CD8-positive, alpha-beta memory T cell (primary cell): ENCODE data around the gene PLEKHM3. TPM values are rescaled to one million over a fixed set of nuclear protein-coding genes. Genes with fewer than 3 reads are reported as not detected.

Source experiments
- CTCF ChIA-PET: fragments of 350-600 bp; sonication (Branson Sonifier 250); formaldehyde crosslinking; loops from one replicate; lab custom pipeline; 2021; ENCODE audit warnings: antibody characterized with exemption; lab: Charles Lee
- POLR2A ChIA-PET: fragments of 350-600 bp; sonication (Branson Sonifier 250); formaldehyde crosslinking; loops from one replicate; lab custom pipeline; 2021; ENCODE audit warnings: antibody characterized with exemption; lab: Charles Lee
- DNase-seq, 5 donors: peaks; one replicate each; pipeline versions ENCODE4 v3.0.0 to v3.0.0-alpha.2; 2020 to 2022; ENCODE audit warnings: mixed read lengths in 1 of 5
- H3K27ac ChIP-seq: one replicate; pipeline ENCODE4 v1.7.0; 2013; ENCODE audit warnings: low read depth, mild to moderate bottlenecking, low read length, moderate library complexity
- H3K27me3 ChIP-seq: 2 replicates; pipeline ENCODE4 v1.7.0; 2013; ENCODE audit warnings: low read length, mild to moderate bottlenecking; ENCODE audit not compliant: insufficient read depth, poor library complexity, severe bottlenecking
- H3K36me3 ChIP-seq: 2 replicates; pipeline ENCODE4 v1.7.0; 2013; ENCODE audit warnings: mild to moderate bottlenecking, low read length, moderate library complexity; ENCODE audit not compliant: insufficient read depth
- H3K4me1 ChIP-seq: 2 replicates; pipeline ENCODE4 v1.7.0; 2013; ENCODE audit warnings: mild to moderate bottlenecking, low read length, moderate library complexity; ENCODE audit not compliant: insufficient read depth
- H3K4me3 ChIP-seq: 2 replicates; pipeline ENCODE4 v1.7.0; 2013; ENCODE audit warnings: mild to moderate bottlenecking, low read length
- H3K9me3 ChIP-seq: 2 replicates; pipeline ENCODE4 v1.7.0; 2013; ENCODE audit warnings: mild to moderate bottlenecking, low read length
- H3K27ac Mint-ChIP-seq, 8 donors: one replicate each; pipeline ENCODE4 v1.8.0; 2020 to 2021; ENCODE audit warnings: mixed read lengths in 8 of 8, mild to moderate bottlenecking in 6 of 8, inconsistent platforms in 3 of 8, moderate library complexity in 3 of 8
- H3K27me3 Mint-ChIP-seq, 2 donors: one replicate each; pipeline ENCODE4 v1.8.0; 2020 to 2021; ENCODE audit warnings: mixed read lengths in 2 of 2, mild to moderate bottlenecking in 1 of 2, moderate library complexity in 1 of 2
- H3K36me3 Mint-ChIP-seq, 3 donors: one replicate each; pipeline ENCODE4 v1.8.0; 2020 to 2021; ENCODE audit warnings: mixed read lengths in 3 of 3, inconsistent platforms in 1 of 3, mild to moderate bottlenecking in 1 of 3
- H3K4me1 Mint-ChIP-seq, 3 donors: one replicate each; pipeline ENCODE4 v1.8.0; 2020 to 2021; ENCODE audit warnings: mixed read lengths in 3 of 3, inconsistent platforms in 1 of 3, mild to moderate bottlenecking in 1 of 3
- H3K4me3 Mint-ChIP-seq, 7 donors: one replicate each; pipeline ENCODE4 v1.8.0; 2020 to 2021; ENCODE audit warnings: mixed read lengths in 7 of 7, mild to moderate bottlenecking in 6 of 7, moderate library complexity in 4 of 7, inconsistent platforms in 2 of 7
- H3K9me3 Mint-ChIP-seq, 5 donors: one replicate each; pipeline ENCODE4 v1.8.0; 2020 to 2022; ENCODE audit warnings: mixed read lengths in 5 of 5, mild to moderate bottlenecking in 3 of 5, moderate library complexity in 2 of 5, inconsistent platforms in 1 of 5
- polyA plus RNA-seq: library from polyadenylated mRNA; unstranded; fragments of 300-500 nt; fragmentation: Illumina TruSeq; gene quantifications from one replicate; pipeline ENCODE4 v1.2.3, GENCODE V29; 2021
- total RNA-seq, 2 experiments: library from RNA; stranded (reverse); gene quantifications; one replicate each; pipeline ENCODE4 v1.2.3, GENCODE V29; 2021

PLEKHM3 gene
- total and polyA plus RNA-seq, 3 experiments from 2014 or later = 4.4 to 7.2 (median 6.9) TPM

DNA sequence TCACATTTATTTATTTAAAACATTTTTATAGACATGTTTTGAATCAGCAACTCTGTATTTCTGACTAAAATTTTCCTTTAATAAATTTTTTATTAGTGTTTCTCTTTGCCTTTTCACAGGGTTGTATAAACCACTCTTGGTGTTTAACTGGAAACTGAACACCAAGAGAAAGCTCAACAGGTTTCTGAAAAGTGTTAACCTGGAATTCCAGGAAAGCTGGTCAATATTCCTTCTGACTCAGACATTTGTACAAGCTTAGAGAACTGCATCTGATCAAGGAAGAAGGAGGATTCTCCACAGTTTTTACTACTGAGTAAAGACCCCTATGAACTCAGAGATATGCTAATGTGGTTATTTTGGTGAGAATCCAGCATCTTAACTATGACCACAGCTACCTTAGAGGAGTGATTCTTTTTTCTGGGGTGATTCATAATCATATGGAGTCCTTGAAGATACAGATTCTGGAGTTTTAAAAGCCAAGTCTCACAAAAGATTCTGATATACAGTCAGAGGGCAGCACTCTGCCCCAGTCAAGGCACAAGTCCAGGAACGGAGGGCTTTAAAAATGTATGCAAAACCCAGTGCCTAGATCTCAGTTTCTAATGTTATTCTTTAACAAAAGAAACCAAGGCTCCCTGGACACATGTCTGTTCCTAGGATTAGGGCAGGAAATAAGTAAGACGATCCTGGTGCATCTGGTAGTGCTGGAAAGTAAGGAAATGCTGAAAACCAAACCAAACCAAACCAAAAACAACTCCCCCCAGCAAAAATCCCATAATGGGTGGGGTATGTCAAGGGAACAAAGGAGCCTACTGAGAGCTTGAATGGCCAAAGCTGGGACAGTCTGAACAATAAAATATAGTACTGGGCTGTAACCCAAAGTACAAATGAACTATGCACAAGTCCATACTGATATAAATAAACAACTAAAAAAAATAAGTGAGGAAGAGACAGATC is 170.6 kb downstream of the PLEKHM3 start:
- H3K27me3 ChIP-seq = no peaks in the 10 kb centered on the region
- peaks cover 5 to 29% (median 16%) of the 10 kb centered on the region in 3 donors for H3K36me3 Mint-ChIP-seq
- H3K4me3 ChIP-seq = no peak overlapping the region
- H3K9me3 Mint-ChIP-seq = no peaks in the 10 kb centered on the region
- ChIA-PET POLR2A (no interaction called here), CTCF (no interaction called here)
- peak overlapping the region in 1 of 8 donors; percentile 12 for H3K27ac Mint-ChIP-seq
- no peak overlapping the region for H3K4me3 Mint-ChIP-seq
- no peak for DNase-seq
- H3K36me3 ChIP-seq = no peaks in the 10 kb centered on the region
- H3K4me1 ChIP-seq = no peaks in the 10 kb centered on the region
- no peak overlapping the region for H3K27ac ChIP-seq
- H3K4me1 Mint-ChIP-seq = no peaks in the 10 kb centered on the region
- no peaks in the 10 kb centered on the region for H3K27me3 Mint-ChIP-seq
- H3K9me3 ChIP-seq = no peaks in the 10 kb centered on the region

DNA sequence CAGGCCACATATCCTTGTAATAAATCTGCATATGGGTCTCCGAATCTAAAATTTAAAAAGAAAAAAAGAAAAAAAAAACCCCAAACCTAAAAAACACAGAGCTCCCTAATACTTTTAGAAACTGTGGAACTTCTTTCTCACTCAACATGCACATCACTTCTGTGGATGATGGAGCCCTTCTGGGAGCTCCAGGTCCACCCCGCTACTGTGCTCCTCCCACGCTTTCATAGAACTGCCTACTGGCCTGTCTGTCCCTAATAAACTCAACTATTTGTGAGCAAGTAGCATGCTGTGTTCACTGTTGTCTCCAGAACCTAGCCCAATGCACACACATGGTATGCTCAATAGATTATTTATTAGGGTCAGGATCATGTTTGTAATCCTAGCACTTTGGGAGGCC is 172.5 kb downstream of the PLEKHM3 start:
- Histone ChIP-seq H3K9me3 (no peaks in the 10 kb centered on the region), H3K27ac (no peak overlapping the region), H3K4me1 (no peaks in the 10 kb centered on the region), H3K27me3 (no peaks in the 10 kb centered on the region), H3K36me3 (no peaks in the 10 kb centered on the region), H3K4me3 (no peak overlapping the region)
- H3K4me1 Mint-ChIP-seq = no peaks in the 10 kb centered on the region
- DNase-seq = no peak
- CTCF ChIA-PET = interaction anchor here (0.7 kb wide), 1 partner anchor 1177 kb away, joined by 3 read pairs; no protein-coding TSS in a partner anchor
- POLR2A ChIA-PET = no interaction called here
- no peaks in the 10 kb centered on the region for H3K9me3 Mint-ChIP-seq
- H3K36me3 Mint-ChIP-seq = peaks cover 6 to 30% (median 14%) of the 10 kb centered on the region in 3 donors
- peak overlapping the region in 1 of 8 donors; percentile 80 for H3K27ac Mint-ChIP-seq
- no peak overlapping the region for H3K4me3 Mint-ChIP-seq
- H3K27me3 Mint-ChIP-seq = no peaks in the 10 kb centered on the region

DNA sequence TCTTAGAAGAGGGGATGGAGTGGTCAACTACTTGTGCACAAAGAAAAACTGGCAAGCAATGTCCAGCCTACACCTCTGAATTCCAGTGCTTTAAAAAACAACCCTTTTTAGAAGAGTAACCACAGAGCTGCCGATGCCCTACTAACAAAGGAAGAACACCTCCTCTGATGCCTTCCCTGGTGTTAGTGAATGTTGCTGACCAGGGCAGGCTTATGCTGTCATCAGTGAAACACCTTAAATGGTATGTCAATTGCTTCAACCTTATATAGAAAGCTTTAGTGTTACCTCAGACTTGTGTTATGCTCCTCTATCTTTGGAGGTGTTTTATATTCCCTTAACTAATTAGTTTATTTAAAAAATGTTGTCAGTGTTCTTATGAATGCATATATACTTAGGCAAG is 175.9 kb downstream of the PLEKHM3 start:
- no peaks in the 10 kb centered on the region for H3K4me1 ChIP-seq
- H3K4me3 ChIP-seq = no peak overlapping the region
- H3K4me3 Mint-ChIP-seq = no peak overlapping the region
- no peak for DNase-seq
- no peaks in the 10 kb centered on the region for H3K9me3 Mint-ChIP-seq
- ChIA-PET CTCF (no interaction called here), POLR2A (no interaction called here)
- no peaks in the 10 kb centered on the region for H3K36me3 ChIP-seq
- no peaks in the 10 kb centered on the region for H3K4me1 Mint-ChIP-seq
- peaks cover 6 to 20% (median 7%) of the 10 kb centered on the region in 3 donors for H3K36me3 Mint-ChIP-seq
- H3K27ac Mint-ChIP-seq = no peak overlapping the region
- H3K27me3 Mint-ChIP-seq = no peaks in the 10 kb centered on the region
- no peaks in the 10 kb centered on the region for H3K27me3 ChIP-seq
- H3K9me3 ChIP-seq = no peaks in the 10 kb centered on the region
- H3K27ac ChIP-seq = no peak overlapping the region

DNA sequence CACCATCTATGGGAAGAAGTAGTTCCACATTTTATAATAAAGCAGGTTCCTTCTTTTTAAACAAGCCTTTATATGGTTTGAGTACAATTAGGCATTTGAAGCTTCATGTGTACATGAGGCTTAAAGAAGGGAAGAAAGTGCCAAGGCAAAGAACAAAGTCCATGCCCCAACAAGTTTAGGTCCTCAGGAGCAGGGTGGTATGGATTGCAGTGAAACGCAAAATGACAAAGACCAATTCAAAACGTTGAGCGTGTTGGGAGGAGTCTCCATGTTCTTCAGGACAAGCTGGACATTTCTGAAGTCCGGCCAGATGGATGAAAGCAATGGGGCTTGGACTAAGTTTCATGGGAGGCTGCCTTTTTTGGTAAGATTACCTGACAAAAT is 176.8 kb downstream of the PLEKHM3 start:
- CTCF ChIA-PET = no interaction called here
- H3K9me3 Mint-ChIP-seq = no peaks in the 10 kb centered on the region
- POLR2A ChIA-PET = no interaction called here
- no peaks in the 10 kb centered on the region for H3K9me3 ChIP-seq
- no peaks in the 10 kb centered on the region for H3K4me1 Mint-ChIP-seq
- no peaks in the 10 kb centered on the region for H3K36me3 ChIP-seq
- no peaks in the 10 kb centered on the region for H3K27me3 ChIP-seq
- no peaks in the 10 kb centered on the region for H3K4me1 ChIP-seq
- no peaks in the 10 kb centered on the region for H3K27me3 Mint-ChIP-seq
- peak overlapping the region in 3 of 8 donors; percentile 47 to 64 (median 48) for H3K27ac Mint-ChIP-seq
- H3K27ac ChIP-seq = no peak overlapping the region
- peaks cover 6 to 20% (median 6%) of the 10 kb centered on the region in 3 donors for H3K36me3 Mint-ChIP-seq
- H3K4me3 ChIP-seq = no peak overlapping the region
- no peak for DNase-seq
- no peak overlapping the region for H3K4me3 Mint-ChIP-seq

DNA sequence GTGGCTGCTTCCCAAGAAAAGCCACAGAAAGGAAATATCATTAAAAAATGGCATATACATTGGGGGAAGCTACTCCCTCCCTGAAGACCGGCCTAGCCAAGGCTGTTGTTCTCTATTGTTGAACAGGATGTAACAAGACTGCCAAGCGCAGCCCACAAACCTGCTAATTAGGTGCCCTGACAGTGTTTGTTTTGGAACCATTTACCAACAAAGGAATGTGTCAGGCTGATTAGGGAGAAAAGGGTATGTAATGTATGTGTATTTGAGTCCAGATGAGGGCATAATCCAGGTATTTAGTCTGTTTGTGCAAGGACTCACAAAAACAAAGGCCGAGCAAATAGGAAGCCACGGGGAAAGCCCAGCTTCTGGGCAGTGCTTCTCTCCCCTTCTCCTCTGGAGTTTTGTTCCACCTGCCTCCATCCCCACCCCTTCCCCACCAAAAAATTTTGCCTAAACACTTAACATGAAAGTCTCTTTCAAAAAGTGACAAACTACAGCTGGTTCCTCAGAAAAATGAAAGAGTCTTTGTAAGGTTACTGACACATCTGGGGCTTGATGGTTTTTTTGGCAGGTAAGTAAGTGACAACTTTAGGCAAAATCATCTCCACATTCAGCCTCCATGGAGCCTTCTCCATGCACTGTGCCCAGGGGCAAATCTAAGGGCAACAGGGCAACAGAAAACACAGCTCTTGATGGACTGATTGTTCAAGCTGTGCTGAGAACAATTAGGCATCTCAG is 177.4 kb downstream of the PLEKHM3 start:
- Mint-ChIP-seq H3K4me3 (no peak overlapping the region), H3K4me1 (no peaks in the 10 kb centered on the region), H3K9me3 (no peaks in the 10 kb centered on the region), H3K27ac (peak overlapping the region in 5 of 8 donors; percentile 47 to 76 (median 50)), H3K36me3 (peaks cover 6 to 20% (median 6%) of the 10 kb centered on the region in 3 donors), H3K27me3 (no peaks in the 10 kb centered on the region)
- Histone ChIP-seq H3K27me3 (no peaks in the 10 kb centered on the region), H3K4me1 (no peaks in the 10 kb centered on the region), H3K27ac (no peak overlapping the region), H3K9me3 (no peaks in the 10 kb centered on the region), H3K36me3 (no peaks in the 10 kb centered on the region), H3K4me3 (no peak overlapping the region)
- ChIA-PET CTCF (no interaction called here), POLR2A (no interaction called here)
- DNase-seq = no peak

DNA sequence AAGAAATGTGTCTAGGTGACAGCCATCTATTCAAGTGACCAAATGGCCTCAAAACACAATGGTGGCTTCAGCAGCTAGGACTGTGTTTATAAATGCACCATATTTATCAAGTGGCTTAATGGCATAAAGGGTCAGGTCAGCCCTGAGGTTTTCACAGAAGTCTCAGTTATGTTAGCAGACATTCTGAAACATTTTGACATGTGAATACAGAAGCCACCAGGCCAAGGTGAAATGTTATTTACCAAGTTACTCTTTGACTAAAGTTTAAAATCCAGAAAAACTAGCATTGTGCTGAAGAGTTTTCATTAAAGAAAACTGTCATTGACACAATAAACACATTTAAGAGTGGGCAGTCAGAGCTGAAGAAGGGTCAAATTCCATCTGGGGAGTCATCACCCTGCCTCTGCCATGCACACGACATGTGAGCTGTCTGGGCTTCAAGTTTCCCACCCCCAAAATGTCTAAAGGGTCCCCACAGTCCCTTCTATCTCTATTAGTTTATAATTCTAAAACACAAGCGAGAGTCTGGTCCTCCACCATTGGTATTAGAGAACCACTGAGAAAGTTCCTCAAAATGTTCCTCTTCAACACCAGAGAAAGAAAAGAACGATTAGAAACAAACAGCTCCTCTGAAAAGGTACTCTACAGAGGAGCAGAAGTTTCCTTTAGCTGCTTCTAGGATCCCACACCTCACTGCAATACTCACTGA is 178.1 kb downstream of the PLEKHM3 start:
- Histone ChIP-seq H3K9me3 (no peaks in the 10 kb centered on the region), H3K4me3 (no peak overlapping the region), H3K4me1 (no peaks in the 10 kb centered on the region), H3K27me3 (no peaks in the 10 kb centered on the region), H3K27ac (no peak overlapping the region), H3K36me3 (no peaks in the 10 kb centered on the region)
- no peak for DNase-seq
- H3K4me1 Mint-ChIP-seq = no peaks in the 10 kb centered on the region
- ChIA-PET CTCF (no interaction called here), POLR2A (no interaction called here)
- no peaks in the 10 kb centered on the region for H3K27me3 Mint-ChIP-seq
- peaks cover 6 to 19% (median 6%) of the 10 kb centered on the region in 3 donors for H3K36me3 Mint-ChIP-seq
- H3K4me3 Mint-ChIP-seq = no peak overlapping the region
- no peaks in the 10 kb centered on the region for H3K9me3 Mint-ChIP-seq
- H3K27ac Mint-ChIP-seq = peak overlapping the region in 1 of 8 donors; percentile 76

DNA sequence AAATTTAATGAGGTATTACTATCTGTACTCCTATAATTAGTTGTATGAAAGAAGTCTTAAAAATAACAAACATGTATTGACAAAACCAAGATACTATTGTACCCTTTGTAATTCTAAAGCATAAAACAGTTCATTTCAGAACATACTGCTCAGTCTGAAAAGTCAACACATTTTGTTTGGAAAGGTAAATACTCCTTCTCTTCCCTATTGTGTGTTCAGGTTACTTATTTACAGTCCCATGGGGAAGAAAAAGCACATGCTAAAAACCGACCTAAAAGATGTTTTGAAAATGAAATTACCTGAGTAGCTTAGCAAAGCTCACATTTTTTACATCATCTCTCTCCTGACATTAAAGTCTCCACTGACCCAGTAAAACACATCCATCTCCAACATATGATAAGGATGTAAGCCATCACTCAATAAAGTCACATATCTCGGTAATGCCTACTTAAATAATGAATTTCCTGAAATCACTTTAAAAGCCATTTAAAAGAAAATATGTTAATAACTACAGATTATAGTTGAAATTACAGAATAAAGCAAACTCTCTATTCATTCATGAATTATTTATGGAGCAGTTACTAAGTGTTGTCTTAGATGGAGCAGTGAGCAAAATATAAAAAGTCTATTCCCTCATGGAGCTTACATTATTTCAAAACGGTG is 180.0 kb downstream of the PLEKHM3 start:
- Histone ChIP-seq H3K4me3 (no peak overlapping the region), H3K27ac (no peak overlapping the region), H3K4me1 (no peaks in the 10 kb centered on the region), H3K27me3 (no peaks in the 10 kb centered on the region), H3K9me3 (no peaks in the 10 kb centered on the region), H3K36me3 (no peaks in the 10 kb centered on the region)
- Mint-ChIP-seq H3K27me3 (no peaks in the 10 kb centered on the region), H3K27ac (no peak overlapping the region), H3K9me3 (no peaks in the 10 kb centered on the region), H3K36me3 (peaks cover 6 to 11% (median 6%) of the 10 kb centered on the region in 3 donors), H3K4me3 (no peak overlapping the region), H3K4me1 (no peaks in the 10 kb centered on the region)
- CTCF ChIA-PET = interaction anchor here (1.5 kb wide), 1 partner anchor 10 kb away, joined by 3 read pairs; no protein-coding TSS in a partner anchor
- POLR2A ChIA-PET = no interaction called here
- DNase-seq = no peak
